DOHH2 (cell line): Measurements from ENCODE around the gene RNF222.

Source experiments
- CTCF ChIP-seq: fragments of 200-600 bp; sonication (generic); IDR thresholded peaks from one replicate; pipeline ENCODE4 v1.5.1; 2014; ENCODE audit warnings: antibody characterized with exemption, mild to moderate bottlenecking, low read depth, low read length; ENCODE audit not compliant: poor library complexity, severe bottlenecking
- EZH2phosphoT487 ChIP-seq: fragments of 200-600 bp; sonication (generic); IDR thresholded peaks from 2 replicates; pipeline ENCODE4 v1.6.1; 2017; ENCODE audit warnings: borderline replicate concordance, mild to moderate bottlenecking, antibody characterized with exemption, low read length, moderate library complexity, mixed read lengths

GRCh38 chr17:8401107-8401506 is 3.5 kb upstream of the RNF222 start:
- TF ChIP-seq CTCF (no peak), EZH2phosphoT487 (no peak)
